Measurements from ENCODE around the gene PPP2R5D.

The PPP2R5D gene

GRCh38 chr6:43014434-43014909, 30.1 kb downstream of the PPP2R5D start:
- peak overlapping the region; percentile 81 to 91 for H3K4me3 ChIP-seq (ENCODE audit: low read length in 2 of 2)
- H3K36me3 ChIP-seq (ENCODE audit: control insufficient read depth in 2 of 2, insufficient read depth in 2 of 2, low read length in 2 of 2) = peaks cover 35 to 42% of the 10 kb centered on the region in 2 donors
- H3K9ac ChIP-seq (ENCODE audit: low read length in 2 of 2) = peak overlapping the region; percentile 31 to 75
- H3K27me3 ChIP-seq (ENCODE audit: control insufficient read depth in 1 of 2, insufficient read depth in 2 of 2, low read length in 2 of 2) = no peaks in the 10 kb centered on the region
- H3K9me3 ChIP-seq (ENCODE audit: control insufficient read depth in 2 of 2, low read length in 2 of 2) = no peaks in the 10 kb centered on the region
- peaks cover 55% of the 10 kb centered on the region for H3K4me1 ChIP-seq (ENCODE audit: control insufficient read depth, insufficient read depth, low read length)
- peak overlapping the region; percentile 41 for H3K27ac ChIP-seq (ENCODE audit: low read length)

- H3K4me1 ChIP-seq (ENCODE audit: control insufficient read depth, insufficient read depth, low read length) = peaks cover 64% of the 10 kb centered on the region
- peak overlapping the region; percentile 33 to 58 for H3K4me3 ChIP-seq (ENCODE audit: low read length in 2 of 2)
- peak overlapping the region; percentile 69 for H3K27ac ChIP-seq (ENCODE audit: low read length)
- H3K27me3 ChIP-seq (ENCODE audit: control insufficient read depth in 1 of 2, insufficient read depth in 2 of 2, low read length in 2 of 2) = no peaks in the 10 kb centered on the region
- H3K9ac ChIP-seq (ENCODE audit: low read length in 2 of 2) = peak overlapping the region; percentile 29 to 61
- H3K9me3 ChIP-seq (ENCODE audit: control insufficient read depth in 2 of 2, low read length in 2 of 2) = no peaks in the 10 kb centered on the region
- peaks cover 20 to 32% of the 10 kb centered on the region in 2 donors for H3K36me3 ChIP-seq (ENCODE audit: control insufficient read depth in 2 of 2, insufficient read depth in 2 of 2, low read length in 2 of 2)
Observed at GRCh38 chr6:43016176-43016942, 32.0 kb downstream of the PPP2R5D start.

GRCh38 chr6:43016943-43017334, 32.6 kb downstream of the PPP2R5D start:
- Histone ChIP-seq H3K4me3 (ENCODE audit: low read length in 2 of 2) (peak overlapping the region in 1 of 2 donors; percentile 58), H3K27ac (ENCODE audit: low read length) (peak overlapping the region; percentile 69), H3K9me3 (ENCODE audit: control insufficient read depth in 2 of 2, low read length in 2 of 2) (no peaks in the 10 kb centered on the region), H3K4me1 (ENCODE audit: control insufficient read depth, insufficient read depth, low read length) (peaks cover 64% of the 10 kb centered on the region), H3K27me3 (ENCODE audit: control insufficient read depth in 1 of 2, insufficient read depth in 2 of 2, low read length in 2 of 2) (no peaks in the 10 kb centered on the region), H3K9ac (ENCODE audit: low read length in 2 of 2) (peak overlapping the region in 1 of 2 donors; percentile 61), H3K36me3 (ENCODE audit: control insufficient read depth in 2 of 2, insufficient read depth in 2 of 2, low read length in 2 of 2) (peaks cover 17 to 28% of the 10 kb centered on the region in 2 donors)

- Histone ChIP-seq H3K4me1 (ENCODE audit: control insufficient read depth, insufficient read depth, low read length) (peaks cover 49% of the 10 kb centered on the region), H3K4me3 (ENCODE audit: low read length in 2 of 2) (no peak overlapping the region), H3K36me3 (ENCODE audit: control insufficient read depth in 2 of 2, insufficient read depth in 2 of 2, low read length in 2 of 2) (peaks cover 13 to 24% of the 10 kb centered on the region in 2 donors), H3K27ac (ENCODE audit: low read length) (no peak overlapping the region), H3K27me3 (ENCODE audit: control insufficient read depth in 1 of 2, insufficient read depth in 2 of 2, low read length in 2 of 2) (no peaks in the 10 kb centered on the region), H3K9me3 (ENCODE audit: control insufficient read depth in 2 of 2, low read length in 2 of 2) (no peaks in the 10 kb centered on the region), H3K9ac (ENCODE audit: low read length in 2 of 2) (no peak overlapping the region)
Observed at GRCh38 chr6:43019152-43019551, 34.8 kb downstream of the PPP2R5D start.

GRCh38 chr6:43020052-43020705, 35.8 kb downstream of the PPP2R5D start:
- H3K9ac ChIP-seq (ENCODE audit: low read length in 2 of 2) = no peak overlapping the region
- H3K27me3 ChIP-seq (ENCODE audit: control insufficient read depth in 1 of 2, insufficient read depth in 2 of 2, low read length in 2 of 2) = no peaks in the 10 kb centered on the region
- H3K36me3 ChIP-seq (ENCODE audit: control insufficient read depth in 2 of 2, insufficient read depth in 2 of 2, low read length in 2 of 2) = peaks cover 16 to 32% of the 10 kb centered on the region in 2 donors
- H3K9me3 ChIP-seq (ENCODE audit: control insufficient read depth in 2 of 2, low read length in 2 of 2) = no peaks in the 10 kb centered on the region
- peak overlapping the region; percentile 82 for H3K27ac ChIP-seq (ENCODE audit: low read length)
- H3K4me3 ChIP-seq (ENCODE audit: low read length in 2 of 2) = peak overlapping the region in 1 of 2 donors; percentile 98
- H3K4me1 ChIP-seq (ENCODE audit: control insufficient read depth, insufficient read depth, low read length) = peaks cover 41% of the 10 kb centered on the region

GRCh38 chr6:43020847-43021246, 36.5 kb downstream of the PPP2R5D start:
- no peaks in the 10 kb centered on the region for H3K27me3 ChIP-seq (ENCODE audit: control insufficient read depth in 1 of 2, insufficient read depth in 2 of 2, low read length in 2 of 2)
- peaks cover 19 to 33% of the 10 kb centered on the region in 2 donors for H3K36me3 ChIP-seq (ENCODE audit: control insufficient read depth in 2 of 2, insufficient read depth in 2 of 2, low read length in 2 of 2)
- no peaks in the 10 kb centered on the region for H3K9me3 ChIP-seq (ENCODE audit: control insufficient read depth in 2 of 2, low read length in 2 of 2)
- H3K27ac ChIP-seq (ENCODE audit: low read length) = peak overlapping the region; percentile 82
- peak overlapping the region; percentile 80 to 87 for H3K9ac ChIP-seq (ENCODE audit: low read length in 2 of 2)
- H3K4me3 ChIP-seq (ENCODE audit: low read length in 2 of 2) = peak overlapping the region; percentile 73 to 98
- H3K4me1 ChIP-seq (ENCODE audit: control insufficient read depth, insufficient read depth, low read length) = peaks cover 34% of the 10 kb centered on the region

GRCh38 chr6:43021270-43022047, 37.1 kb downstream of the PPP2R5D start, which contains the start of gene RRP36:
TSS of gene RRP36 (plus strand) at chr6:43021623. CDS start at chr6:43021655, 32 bp downstream.
- H3K4me1 ChIP-seq (ENCODE audit: control insufficient read depth, insufficient read depth, low read length) = peaks cover 28% of the 10 kb centered on the region
- peaks cover 22 to 39% of the 10 kb centered on the region in 2 donors for H3K36me3 ChIP-seq (ENCODE audit: control insufficient read depth in 2 of 2, insufficient read depth in 2 of 2, low read length in 2 of 2)

GRCh38 chr6:43024436-43024835, 40.1 kb downstream of the PPP2R5D start:
- Histone ChIP-seq H3K4me1 (ENCODE audit: control insufficient read depth, insufficient read depth, low read length) (peaks cover 9% of the 10 kb centered on the region), H3K9me3 (ENCODE audit: control insufficient read depth in 2 of 2, low read length in 2 of 2) (no peaks in the 10 kb centered on the region), H3K9ac (ENCODE audit: low read length in 2 of 2) (no peak overlapping the region), H3K36me3 (ENCODE audit: control insufficient read depth in 2 of 2, insufficient read depth in 2 of 2, low read length in 2 of 2) (peaks cover 32 to 40% of the 10 kb centered on the region in 2 donors), H3K27ac (ENCODE audit: low read length) (no peak overlapping the region), H3K4me3 (ENCODE audit: low read length in 2 of 2) (no peak overlapping the region), H3K27me3 (ENCODE audit: control insufficient read depth in 1 of 2, insufficient read depth in 2 of 2, low read length in 2 of 2) (no peaks in the 10 kb centered on the region)

More at GRCh38 chr6:43021270-43022047, 37.1 kb downstream of the PPP2R5D start, which contains the start of gene RRP36:
- H3K27me3 ChIP-seq (ENCODE audit: control insufficient read depth in 1 of 2, insufficient read depth in 2 of 2, low read length in 2 of 2) = no peaks in the 10 kb centered on the region
- peak within 1 kb of the TSS; percentile 84 to 87 for H3K9ac ChIP-seq (ENCODE audit: low read length in 2 of 2)
- H3K27ac ChIP-seq (ENCODE audit: low read length) = peak within 1 kb of the TSS; percentile 82
- H3K4me3 ChIP-seq (ENCODE audit: low read length in 2 of 2) = peak within 1 kb of the TSS; percentile 86 to 98
- no peaks in the 10 kb centered on the region for H3K9me3 ChIP-seq (ENCODE audit: control insufficient read depth in 2 of 2, low read length in 2 of 2)

- no peaks in the 10 kb centered on the region for H3K4me1 ChIP-seq (ENCODE audit: control insufficient read depth, insufficient read depth, low read length)
- H3K36me3 ChIP-seq (ENCODE audit: control insufficient read depth in 2 of 2, insufficient read depth in 2 of 2, low read length in 2 of 2) = peaks cover 32 to 44% of the 10 kb centered on the region in 2 donors
- H3K27me3 ChIP-seq (ENCODE audit: control insufficient read depth in 1 of 2, insufficient read depth in 2 of 2, low read length in 2 of 2) = no peaks in the 10 kb centered on the region
- no peak overlapping the region for H3K4me3 ChIP-seq (ENCODE audit: low read length in 2 of 2)
- no peak overlapping the region for H3K9ac ChIP-seq (ENCODE audit: low read length in 2 of 2)
- H3K9me3 ChIP-seq (ENCODE audit: control insufficient read depth in 2 of 2, low read length in 2 of 2) = no peaks in the 10 kb centered on the region
- no peak overlapping the region for H3K27ac ChIP-seq (ENCODE audit: low read length)
Observed at GRCh38 chr6:43026365-43026764, 42.0 kb downstream of the PPP2R5D start.

GRCh38 chr6:43029120-43029519, 44.8 kb downstream of the PPP2R5D start:
- Histone ChIP-seq H3K9ac (ENCODE audit: low read length in 2 of 2) (no peak overlapping the region), H3K27ac (ENCODE audit: low read length) (no peak overlapping the region), H3K36me3 (ENCODE audit: control insufficient read depth in 2 of 2, insufficient read depth in 2 of 2, low read length in 2 of 2) (peaks cover 35 to 53% of the 10 kb centered on the region in 2 donors)

More at GRCh38 chr6:43029120-43029519, 44.8 kb downstream of the PPP2R5D start:
- Histone ChIP-seq H3K4me1 (ENCODE audit: control insufficient read depth, insufficient read depth, low read length) (no peaks in the 10 kb centered on the region), H3K9me3 (ENCODE audit: control insufficient read depth in 2 of 2, low read length in 2 of 2) (no peaks in the 10 kb centered on the region), H3K4me3 (ENCODE audit: low read length in 2 of 2) (no peak overlapping the region), H3K27me3 (ENCODE audit: control insufficient read depth in 1 of 2, insufficient read depth in 2 of 2, low read length in 2 of 2) (no peaks in the 10 kb centered on the region)

Measured in stomach smooth muscle (tissue), 2 donors.